DOHH2 (cell line): ENCODE results near the gene DNAH2.

Source experiments
- EZH2phosphoT487 ChIP-seq: fragments of 200-600 bp; sonication (generic); IDR thresholded peaks from 2 replicates; pipeline ENCODE4 v1.6.1; 2017; ENCODE audit warnings: borderline replicate concordance, mild to moderate bottlenecking, antibody characterized with exemption, low read length, moderate library complexity, mixed read lengths
- TF ChIP-seq, protein P1 (sequence below): fragments of 200-600 bp; sonication (generic); IDR thresholded peaks from one replicate; pipeline ENCODE4 v1.5.1; 2014; ENCODE audit warnings: antibody characterized with exemption, mild to moderate bottlenecking, low read depth, low read length; ENCODE audit not compliant: poor library complexity, severe bottlenecking

DNA sequence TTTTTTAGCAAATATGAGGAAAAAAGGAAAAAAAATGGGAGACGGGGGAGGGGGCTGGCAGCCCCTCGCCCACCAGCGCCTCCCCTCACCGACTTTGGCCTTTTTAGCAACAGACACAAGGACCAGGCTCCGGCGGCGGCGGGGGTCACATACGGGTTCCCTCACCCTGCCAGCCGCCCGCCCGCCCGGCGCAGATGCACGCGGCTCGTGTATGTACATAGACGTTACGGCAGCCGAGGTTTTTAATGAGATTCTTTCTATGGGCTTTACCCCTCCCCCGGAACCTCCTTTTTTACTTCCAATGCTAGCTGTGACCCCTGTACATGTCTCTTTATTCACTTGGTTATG lies 136.1 kb downstream of the DNAH2 start:
- TF ChIP-seq, protein P1, sequence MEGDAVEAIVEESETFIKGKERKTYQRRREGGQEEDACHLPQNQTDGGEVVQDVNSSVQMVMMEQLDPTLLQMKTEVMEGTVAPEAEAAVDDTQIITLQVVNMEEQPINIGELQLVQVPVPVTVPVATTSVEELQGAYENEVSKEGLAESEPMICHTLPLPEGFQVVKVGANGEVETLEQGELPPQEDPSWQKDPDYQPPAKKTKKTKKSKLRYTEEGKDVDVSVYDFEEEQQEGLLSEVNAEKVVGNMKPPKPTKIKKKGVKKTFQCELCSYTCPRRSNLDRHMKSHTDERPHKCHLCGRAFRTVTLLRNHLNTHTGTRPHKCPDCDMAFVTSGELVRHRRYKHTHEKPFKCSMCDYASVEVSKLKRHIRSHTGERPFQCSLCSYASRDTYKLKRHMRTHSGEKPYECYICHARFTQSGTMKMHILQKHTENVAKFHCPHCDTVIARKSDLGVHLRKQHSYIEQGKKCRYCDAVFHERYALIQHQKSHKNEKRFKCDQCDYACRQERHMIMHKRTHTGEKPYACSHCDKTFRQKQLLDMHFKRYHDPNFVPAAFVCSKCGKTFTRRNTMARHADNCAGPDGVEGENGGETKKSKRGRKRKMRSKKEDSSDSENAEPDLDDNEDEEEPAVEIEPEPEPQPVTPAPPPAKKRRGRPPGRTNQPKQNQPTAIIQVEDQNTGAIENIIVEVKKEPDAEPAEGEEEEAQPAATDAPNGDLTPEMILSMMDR: no peak
- no peak for TF ChIP-seq EZH2phosphoT487
